Measurements from ENCODE around the gene VGLL4. TPM values are rescaled to one million over a fixed set of nuclear protein-coding genes. Genes with fewer than 3 reads are reported as not detected.

The VGLL4 gene
- total RNA-seq, 1 donor from 2014 or later: 29.4 TPM

GRCh38 chr3:11635680-11636393 is 7.9 kb downstream of the VGLL4 start:
- no peak for TF ChIP-seq CTCF (IDR thresholded peaks at IDR 0.05; ENCODE audit: partially characterized antibody, unreplicated experiment)
- DNase-seq: no peak
- Mint-ChIP-seq H3K9me3 (ENCODE audit: unreplicated experiment) (no peaks in the 10 kb centered on the region), H3K27me3 (ENCODE audit: unreplicated experiment) (peaks cover 3% of the 10 kb centered on the region), H3K4me3 (ENCODE audit: unreplicated experiment) (no peak overlapping the region), H3K36me3 (ENCODE audit: unreplicated experiment) (no peaks in the 10 kb centered on the region), H3K27ac (ENCODE audit: unreplicated experiment) (no peak overlapping the region), H3K4me1 (ENCODE audit: low read depth, unreplicated experiment) (peaks cover 34% of the 10 kb centered on the region)

- DNase-seq: no peak
- no peak for TF ChIP-seq CTCF (IDR thresholded peaks at IDR 0.05; ENCODE audit: partially characterized antibody, unreplicated experiment)
- Mint-ChIP-seq H3K27me3 (ENCODE audit: unreplicated experiment) (peaks cover 3% of the 10 kb centered on the region), H3K4me1 (ENCODE audit: low read depth, unreplicated experiment) (peaks cover 28% of the 10 kb centered on the region), H3K9me3 (ENCODE audit: unreplicated experiment) (no peaks in the 10 kb centered on the region), H3K27ac (ENCODE audit: unreplicated experiment) (no peak overlapping the region), H3K4me3 (ENCODE audit: unreplicated experiment) (no peak overlapping the region), H3K36me3 (ENCODE audit: unreplicated experiment) (no peaks in the 10 kb centered on the region)
Observed at GRCh38 chr3:11634974-11635612, 8.6 kb downstream of the VGLL4 start.

- Mint-ChIP-seq H3K9me3 (ENCODE audit: unreplicated experiment) (no peaks in the 10 kb centered on the region), H3K27ac (ENCODE audit: unreplicated experiment) (no peak overlapping the region), H3K27me3 (ENCODE audit: unreplicated experiment) (peaks cover 3% of the 10 kb centered on the region), H3K4me1 (ENCODE audit: low read depth, unreplicated experiment) (peaks cover 25% of the 10 kb centered on the region), H3K36me3 (ENCODE audit: unreplicated experiment) (no peaks in the 10 kb centered on the region), H3K4me3 (ENCODE audit: unreplicated experiment) (no peak overlapping the region)
- no peak for DNase-seq
- TF ChIP-seq CTCF (IDR thresholded peaks at IDR 0.05; ENCODE audit: partially characterized antibody, unreplicated experiment): no peak
Observed at GRCh38 chr3:11634081-11634635, 9.6 kb downstream of the VGLL4 start.

- Mint-ChIP-seq H3K4me3 (ENCODE audit: unreplicated experiment) (no peak overlapping the region), H3K27me3 (ENCODE audit: unreplicated experiment) (peaks cover 2% of the 10 kb centered on the region), H3K9me3 (ENCODE audit: unreplicated experiment) (no peaks in the 10 kb centered on the region), H3K36me3 (ENCODE audit: unreplicated experiment) (no peaks in the 10 kb centered on the region), H3K4me1 (ENCODE audit: low read depth, unreplicated experiment) (peaks cover 14% of the 10 kb centered on the region), H3K27ac (ENCODE audit: unreplicated experiment) (no peak overlapping the region)
- TF ChIP-seq CTCF (IDR thresholded peaks at IDR 0.05; ENCODE audit: partially characterized antibody, unreplicated experiment): no peak
- DNase-seq: no peak
Observed at GRCh38 chr3:11632966-11633365, 10.7 kb downstream of the VGLL4 start.

- no peaks in the 10 kb centered on the region for H3K9me3 Mint-ChIP-seq (ENCODE audit: unreplicated experiment)
- peaks cover 2% of the 10 kb centered on the region for H3K27me3 Mint-ChIP-seq (ENCODE audit: unreplicated experiment)
- no peak overlapping the region for H3K4me3 Mint-ChIP-seq (ENCODE audit: unreplicated experiment)
- peaks cover 11% of the 10 kb centered on the region for H3K4me1 Mint-ChIP-seq (ENCODE audit: low read depth, unreplicated experiment)
- H3K36me3 Mint-ChIP-seq (ENCODE audit: unreplicated experiment): no peaks in the 10 kb centered on the region
- DNase-seq: no peak
- no peak overlapping the region for H3K27ac Mint-ChIP-seq (ENCODE audit: unreplicated experiment)
- no peak for TF ChIP-seq CTCF (IDR thresholded peaks at IDR 0.05; ENCODE audit: partially characterized antibody, unreplicated experiment)
Observed at GRCh38 chr3:11632564-11632963, 11.2 kb downstream of the VGLL4 start.

All from glutamatergic neuron (in vitro differentiated cells).